Measurements from ENCODE around the gene NOXA1.
"Not testable (repeated sequence)": the region's sequence is repeated elsewhere in the genome, so short reads cannot be mapped to it uniquely, and the experiment has no call there.

Gene NOXA1

DNA sequence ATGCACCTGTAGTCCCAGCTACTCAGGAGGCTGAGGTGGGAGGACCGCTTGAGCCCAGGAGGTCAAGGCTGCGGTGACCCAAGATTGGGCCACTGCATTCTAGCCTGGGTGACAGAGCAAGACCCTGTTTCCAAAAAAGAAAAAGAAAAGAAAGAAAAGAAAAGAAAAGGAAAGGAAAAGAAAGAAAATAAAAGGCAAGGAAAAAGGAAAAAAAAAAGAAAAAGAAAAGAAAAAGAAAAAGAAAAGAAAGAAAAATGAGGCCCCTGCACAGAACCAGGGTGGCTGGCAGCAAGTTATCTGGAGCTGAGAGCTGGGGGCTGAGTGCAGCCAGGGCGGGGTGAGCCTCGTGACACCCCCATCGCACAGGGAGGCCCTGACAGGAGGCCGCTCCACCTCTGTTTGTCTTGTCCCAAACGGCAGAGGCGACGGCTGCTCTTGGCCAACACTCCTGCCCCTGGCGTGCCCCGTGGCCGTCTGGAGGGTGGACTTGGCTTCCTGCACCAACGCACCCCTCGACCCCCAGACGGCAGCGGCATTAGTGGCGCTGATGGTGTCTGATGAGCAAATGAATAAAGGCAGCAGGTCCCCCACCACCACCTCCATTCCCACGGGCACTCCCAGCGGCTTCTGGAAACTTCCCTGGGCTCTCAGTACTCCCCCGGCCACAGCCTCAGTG lies 17.0 kb upstream of the NOXA1 start:
- DNase-seq (ENCODE audit: low read depth in 2 of 2) = no peak

DNA sequence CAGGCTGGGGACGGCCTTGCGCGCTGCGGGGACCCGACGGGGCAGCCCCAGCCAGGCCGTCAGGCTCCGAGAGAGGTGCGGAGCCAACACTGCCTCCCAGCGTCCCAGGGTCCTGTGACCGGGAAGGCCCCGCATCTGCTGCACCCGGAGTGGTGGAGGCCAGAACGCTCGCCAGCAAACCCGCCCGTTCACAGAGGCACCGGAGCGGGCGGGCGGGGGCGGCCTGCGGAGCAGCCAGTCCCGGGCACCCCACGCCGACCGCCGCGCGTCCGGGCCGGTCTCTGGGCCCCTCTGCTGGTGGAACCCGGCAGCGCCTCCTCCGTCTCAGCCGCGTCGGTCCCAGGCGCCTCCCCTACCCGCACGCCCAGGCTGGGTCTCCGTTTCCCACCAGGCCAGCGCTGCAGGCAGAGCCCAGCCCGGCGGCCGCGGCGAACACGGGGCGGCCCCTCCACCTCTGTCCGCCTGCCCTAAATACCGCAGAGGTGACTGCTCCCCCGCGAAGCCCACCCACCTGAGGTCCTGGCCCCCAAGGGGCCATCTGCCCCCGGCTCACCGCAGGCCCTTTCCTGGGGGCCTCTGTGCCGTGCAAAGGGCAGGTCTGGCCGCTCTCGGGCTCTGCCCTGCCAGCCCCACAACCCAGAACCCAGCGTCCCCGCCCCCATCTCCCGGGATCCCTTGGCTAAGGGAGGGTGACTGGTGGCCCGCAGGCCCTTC lies 16.2 kb upstream of the NOXA1 start:
- DNase-seq (ENCODE audit: low read depth in 2 of 2) = peak in 1 of 2 donors; percentile 35

DNA sequence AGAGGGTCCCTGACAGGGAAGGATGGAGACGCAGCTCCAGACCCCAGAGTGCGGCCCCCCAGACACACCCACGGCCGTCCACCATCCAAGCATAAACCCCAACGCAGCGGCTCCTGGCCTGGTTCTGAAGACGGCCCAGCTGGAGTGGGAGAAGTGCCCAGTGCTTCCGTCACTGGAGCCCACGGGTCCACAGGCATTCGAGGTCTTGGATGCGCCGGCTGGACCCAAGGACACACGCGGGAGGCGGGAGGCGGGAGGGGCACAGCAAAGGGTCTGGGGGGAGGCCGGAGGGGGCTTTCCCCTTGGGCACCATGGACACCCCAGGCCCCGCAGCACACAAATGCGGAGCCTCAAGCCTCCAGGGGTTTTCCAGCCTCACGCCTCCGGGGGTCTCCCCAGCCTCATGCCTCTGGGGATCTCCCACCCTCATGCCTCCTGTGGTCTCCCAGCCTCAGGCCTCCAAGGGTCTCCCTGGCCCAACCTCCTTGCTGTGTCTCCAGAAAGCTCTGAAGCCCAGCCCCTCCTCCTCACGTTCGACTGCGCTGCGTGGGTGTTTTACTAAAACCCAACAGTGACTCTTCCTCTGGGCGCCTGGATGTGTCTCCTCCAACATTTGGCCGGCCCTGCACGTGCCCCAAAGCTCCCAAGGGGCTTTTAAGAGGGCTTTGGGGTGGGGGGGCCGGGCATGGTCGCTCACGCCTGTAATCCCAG lies 15.4 kb upstream of the NOXA1 start:
- no peak for DNase-seq (ENCODE audit: low read depth in 2 of 2)

DNA sequence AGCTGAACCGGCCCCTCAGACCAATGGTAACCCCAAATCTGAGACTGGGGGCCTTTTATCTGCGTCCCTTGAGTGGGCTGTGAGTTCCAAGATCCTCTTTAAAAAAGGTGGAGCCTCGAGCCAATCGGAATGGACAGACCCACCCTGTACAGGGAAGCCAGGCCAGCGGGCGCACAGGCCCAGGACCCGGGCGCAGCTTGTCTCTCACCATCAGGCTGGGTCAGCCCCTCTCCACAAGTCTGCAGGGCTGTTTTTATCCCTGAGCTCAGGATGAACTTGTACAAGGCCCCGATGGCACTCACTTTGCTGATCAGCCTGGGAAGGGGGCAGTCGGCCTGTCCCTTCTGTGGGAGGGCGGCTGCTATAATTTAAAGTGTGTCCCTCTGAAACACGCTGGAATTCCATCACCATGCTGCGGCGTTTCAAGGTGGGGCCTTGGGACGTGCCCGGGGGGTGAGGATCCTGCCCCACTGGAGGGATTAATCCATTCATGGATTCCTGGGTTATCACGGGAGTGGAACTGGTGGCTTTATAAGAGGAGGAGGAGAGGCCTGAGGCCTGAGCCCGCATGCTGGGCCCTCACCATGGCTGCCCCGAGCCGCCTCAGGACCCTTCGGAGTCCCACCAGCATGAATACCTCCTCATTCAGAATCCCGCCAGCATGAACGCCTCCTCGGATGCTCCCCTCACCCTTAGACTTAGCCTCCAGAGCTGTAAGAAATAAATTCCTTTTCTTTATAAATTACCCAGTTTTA lies 14.4 kb upstream of the NOXA1 start:
- DNase-seq (ENCODE audit: low read depth in 2 of 2) = no peak

DNA sequence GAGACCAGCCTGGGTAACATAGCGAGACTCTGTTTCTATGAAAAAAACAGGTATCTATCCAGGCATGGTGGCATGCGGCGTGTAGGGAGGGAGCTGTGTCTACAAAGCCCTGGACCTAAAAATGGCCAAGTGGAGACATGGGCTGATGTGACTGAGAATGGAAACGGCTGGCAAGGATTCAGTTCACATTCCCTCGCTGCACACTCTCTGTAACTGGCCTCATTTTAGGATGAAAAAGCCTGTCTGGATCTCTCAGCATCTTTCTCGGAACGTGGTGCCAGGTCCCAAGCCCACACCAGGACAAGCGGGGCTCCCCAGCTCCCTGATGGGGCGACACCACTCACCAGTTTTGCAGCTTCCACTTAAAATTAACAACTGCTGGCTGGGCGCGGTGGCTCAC lies 13.7 kb upstream of the NOXA1 start:
- no peak for DNase-seq (ENCODE audit: low read depth in 2 of 2)

DNA sequence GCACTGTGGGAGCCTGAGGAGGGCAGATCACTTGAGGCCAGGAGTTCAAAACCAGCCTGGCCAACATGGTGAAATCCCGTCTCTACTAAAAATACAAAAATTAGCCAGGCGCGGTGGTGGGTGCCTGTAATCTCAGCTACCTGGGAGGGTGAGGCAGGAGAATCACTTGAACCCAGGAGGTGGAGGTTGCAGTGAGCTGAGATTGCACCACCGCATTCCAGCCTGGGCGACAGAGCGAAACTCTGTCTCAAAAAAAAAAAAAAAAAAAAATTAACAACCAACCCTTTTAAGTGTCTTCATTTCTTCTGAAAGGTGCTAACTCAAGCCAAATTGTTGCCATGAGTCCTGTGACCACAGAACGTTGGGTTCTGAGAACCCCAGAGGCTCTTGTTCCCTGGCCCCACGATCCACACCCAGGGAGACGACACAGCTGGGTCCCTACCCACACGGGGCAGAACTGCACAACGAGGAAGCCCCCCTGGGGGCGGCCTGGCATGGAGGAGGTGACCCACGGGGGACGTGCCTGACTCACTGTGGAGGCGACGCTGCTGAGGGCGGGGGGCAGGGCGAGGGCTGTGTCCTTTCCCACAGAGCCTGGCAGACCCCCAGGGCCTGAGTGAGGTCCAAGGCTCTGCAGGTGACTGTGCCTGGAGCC lies 12.8 kb upstream of the NOXA1 start:
- DNase-seq (ENCODE audit: low read depth in 2 of 2) = not testable (repeated sequence)

DNA sequence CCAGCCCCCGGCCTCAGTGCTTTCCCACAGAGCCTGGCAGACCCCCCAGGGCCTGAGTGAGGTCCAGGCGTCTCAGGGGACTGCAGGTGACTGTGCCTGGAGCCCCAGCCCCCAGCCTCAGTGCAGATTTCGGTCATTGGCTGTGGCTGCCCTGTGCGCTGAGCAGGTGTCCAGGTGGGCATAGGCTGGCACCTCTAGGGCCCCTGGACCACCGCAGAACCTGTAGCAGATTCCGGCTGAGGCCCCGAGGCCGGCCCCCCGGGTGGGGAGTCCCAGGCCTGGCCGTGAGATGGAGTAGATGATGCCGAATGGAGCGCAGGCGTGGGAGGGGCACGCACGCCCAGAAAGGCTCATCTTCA lies 12.3 kb upstream of the NOXA1 start:
- no peak for DNase-seq (ENCODE audit: low read depth in 2 of 2)

DNA sequence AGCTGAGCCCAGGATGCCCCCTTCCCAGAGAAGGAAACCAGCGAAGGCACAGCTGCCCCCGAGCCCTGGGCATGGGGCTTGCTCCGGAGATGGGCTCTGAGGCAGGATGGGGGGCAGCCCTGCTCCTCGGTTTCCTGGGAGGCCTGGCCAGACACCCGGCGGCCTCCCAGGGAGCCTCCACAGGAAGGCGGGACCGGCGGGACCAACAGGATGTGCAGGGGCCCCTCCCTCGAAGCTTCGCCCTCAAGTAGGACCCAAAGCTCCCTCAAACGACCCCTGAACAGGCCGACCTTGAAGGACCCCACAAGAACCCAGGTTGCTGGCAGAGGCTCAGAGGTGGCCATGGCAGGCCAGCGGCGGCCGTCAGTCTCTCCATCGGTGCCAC lies 11.9 kb upstream of the NOXA1 start:
- DNase-seq (ENCODE audit: low read depth in 2 of 2) = no peak

DNA sequence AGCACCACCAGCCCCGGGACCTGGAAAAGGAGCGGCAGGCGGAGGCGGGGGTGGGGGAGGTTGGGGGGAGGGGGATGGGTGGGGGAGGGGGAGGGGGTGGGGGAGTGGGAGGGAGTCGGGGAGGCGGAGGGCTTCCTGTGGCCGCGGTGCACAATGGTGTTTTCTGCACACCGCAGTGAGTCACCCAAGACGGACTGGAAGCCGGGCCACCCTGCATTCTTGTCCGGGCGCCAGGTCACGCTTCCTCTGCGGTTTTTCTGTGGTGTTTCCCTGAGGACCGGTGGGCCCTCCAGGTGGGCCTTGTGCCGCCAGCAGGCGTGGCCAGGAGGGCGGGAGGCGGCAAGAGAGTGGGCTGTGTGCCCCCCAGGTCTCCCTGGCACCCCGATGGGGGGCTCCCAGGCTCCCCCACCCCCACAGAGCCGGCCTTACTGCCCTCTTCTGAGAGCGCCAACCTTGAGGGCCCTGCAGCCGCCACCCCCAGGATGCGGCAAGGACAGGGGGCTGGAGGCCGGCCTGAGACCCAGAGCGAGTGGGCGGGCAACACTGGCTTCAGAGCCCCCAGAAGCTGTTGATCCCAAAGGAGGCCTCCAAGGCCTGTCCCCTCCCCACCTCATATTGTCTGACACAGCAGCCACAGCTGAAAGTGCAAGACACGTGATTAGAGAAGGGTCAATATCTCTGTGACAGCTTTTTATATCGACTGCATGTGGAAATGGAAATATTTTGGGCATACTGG lies 11.4 kb upstream of the NOXA1 start:
- DNase-seq (ENCODE audit: low read depth in 2 of 2) = no peak

DNA sequence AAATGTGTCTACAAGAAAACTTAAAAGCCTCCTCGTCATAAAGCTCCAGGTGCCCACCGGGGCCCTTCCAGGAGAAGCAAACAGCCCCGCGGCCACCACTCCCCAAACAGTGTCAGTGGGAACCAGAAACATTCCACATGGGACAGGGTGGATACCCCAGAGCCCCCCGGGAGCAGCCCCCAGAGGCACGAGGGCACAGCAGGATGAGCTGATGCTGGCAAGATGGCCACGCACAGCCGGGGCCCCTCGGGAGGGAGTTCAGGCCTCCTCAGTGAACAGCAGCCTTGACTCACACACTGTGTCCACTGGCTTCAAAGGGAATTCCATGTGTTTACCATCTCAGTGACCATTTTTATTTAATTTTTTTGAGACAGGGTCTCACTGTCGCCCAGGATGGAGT lies 10.8 kb upstream of the NOXA1 start:
- no peak for DNase-seq (ENCODE audit: low read depth in 2 of 2)

DNA sequence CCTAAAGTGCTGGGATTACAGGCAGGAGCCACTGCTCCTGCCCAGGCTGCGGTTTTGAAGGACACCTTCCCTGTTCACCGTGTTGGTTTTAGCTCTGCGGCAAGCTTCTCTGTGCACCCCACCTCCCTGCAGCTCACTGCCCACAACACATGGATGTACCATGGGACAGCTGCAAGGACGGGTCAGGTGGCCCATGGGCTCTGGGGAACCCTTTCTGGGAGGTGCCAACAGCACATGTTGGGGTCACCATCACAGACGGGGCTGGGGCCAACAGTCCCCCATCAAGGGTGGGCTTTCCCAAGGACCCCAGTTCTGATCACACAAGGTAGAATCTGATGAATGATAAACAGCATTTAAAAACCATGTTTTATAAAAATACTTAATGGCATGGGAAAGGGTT lies 7.7 kb upstream of the NOXA1 start:
- no peak for DNase-seq (ENCODE audit: low read depth in 2 of 2)

DNA sequence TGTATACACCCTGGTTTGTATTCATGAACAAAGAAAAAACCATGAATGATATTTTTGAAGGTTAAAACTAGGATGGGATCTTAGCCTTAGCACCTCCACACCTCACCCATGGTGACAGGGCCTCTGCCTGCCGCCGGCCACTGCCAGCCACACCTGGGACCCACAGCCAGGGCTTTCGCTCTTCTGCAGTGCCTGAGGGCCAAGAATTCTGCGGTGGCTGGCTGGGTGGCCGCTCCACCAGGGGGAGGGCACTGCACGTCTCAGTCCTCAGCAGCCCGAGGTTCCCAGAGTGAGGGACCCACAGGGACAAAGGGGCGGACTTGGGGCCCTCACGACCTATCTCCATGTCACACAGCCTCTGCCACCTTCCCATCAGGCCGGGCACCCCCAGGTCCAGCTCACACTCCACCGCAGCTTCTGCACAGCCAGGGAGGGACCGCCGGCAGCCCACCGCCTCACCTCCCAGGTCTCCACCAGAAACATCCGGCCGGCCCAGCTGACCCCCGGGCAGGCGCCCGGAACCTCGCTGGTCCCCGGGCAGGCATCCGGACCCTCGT lies 7.1 kb upstream of the NOXA1 start:
- no peak for DNase-seq (ENCODE audit: low read depth in 2 of 2)

DNA sequence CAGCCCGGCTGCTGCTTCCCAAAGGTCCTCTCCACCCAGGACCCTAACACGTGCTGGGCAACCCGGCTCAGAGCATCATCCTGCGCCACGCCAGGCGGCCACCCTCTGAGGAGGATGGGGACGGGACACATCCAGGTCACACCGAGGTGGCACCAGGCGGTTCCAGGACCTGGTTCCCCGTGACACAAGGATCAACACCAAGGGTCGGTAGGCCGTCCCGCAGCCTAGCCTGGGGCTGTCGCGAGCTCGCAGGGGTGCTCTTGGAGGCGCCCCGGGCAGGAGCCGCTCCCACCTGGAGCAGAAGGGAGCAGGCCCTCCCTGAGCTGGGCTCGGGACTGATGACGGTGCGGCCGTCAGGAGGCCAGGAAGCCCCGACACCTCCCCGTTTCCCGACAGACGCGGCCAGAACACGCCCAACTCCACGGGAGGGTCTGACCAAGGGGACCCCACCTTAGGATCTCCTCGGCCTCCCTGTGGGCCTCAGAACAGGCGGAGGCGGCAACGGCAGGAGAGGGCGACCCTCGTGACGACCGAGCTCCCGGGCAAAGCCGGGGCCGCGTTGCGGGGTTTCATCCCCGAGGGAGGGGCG lies 6.5 kb upstream of the NOXA1 start:
- DNase-seq (ENCODE audit: low read depth in 2 of 2) = no peak

DNA sequence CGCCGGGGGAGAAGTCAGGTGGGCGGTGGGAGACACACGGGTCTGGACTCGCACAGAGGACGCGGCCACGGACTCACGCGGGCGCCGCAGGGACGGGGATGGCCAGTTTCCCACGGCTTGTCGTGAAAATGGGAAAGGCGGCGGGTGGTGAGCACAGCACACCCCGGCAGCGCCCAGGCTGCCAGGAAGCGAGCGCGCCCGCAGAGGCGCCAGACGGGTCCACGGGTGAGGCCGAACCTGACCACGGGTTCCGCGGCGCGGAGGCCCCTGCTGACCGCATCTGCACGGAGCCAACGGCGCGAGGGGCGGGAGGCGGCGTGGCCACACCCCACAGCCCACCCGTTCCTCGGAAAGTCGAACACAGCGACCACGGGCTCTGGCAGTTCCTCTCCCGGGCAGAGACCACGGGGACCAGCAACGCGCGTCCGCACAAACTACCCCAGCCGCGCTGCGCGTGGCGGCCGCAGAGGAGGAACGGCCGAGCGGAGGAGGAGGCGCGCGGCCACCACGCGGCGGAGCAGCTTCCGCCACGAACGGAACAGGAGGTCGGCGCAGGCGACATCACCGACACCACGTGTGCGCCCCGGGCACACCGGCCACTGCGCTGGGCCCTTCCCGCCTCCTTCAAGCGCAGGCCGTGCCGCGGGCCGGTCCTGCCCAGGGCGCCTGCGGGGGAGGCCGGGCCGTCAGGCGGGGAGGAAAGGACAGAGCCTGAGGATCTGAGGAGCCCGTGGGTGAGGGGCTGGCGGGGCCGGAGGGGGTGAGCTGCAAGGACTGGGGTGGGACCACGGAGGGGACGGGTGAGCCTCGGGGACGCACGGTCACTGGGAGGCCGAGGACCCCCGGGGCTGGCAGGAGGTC lies 5.8 kb upstream of the NOXA1 start:
- DNase-seq (ENCODE audit: low read depth in 2 of 2) = no peak

DNA sequence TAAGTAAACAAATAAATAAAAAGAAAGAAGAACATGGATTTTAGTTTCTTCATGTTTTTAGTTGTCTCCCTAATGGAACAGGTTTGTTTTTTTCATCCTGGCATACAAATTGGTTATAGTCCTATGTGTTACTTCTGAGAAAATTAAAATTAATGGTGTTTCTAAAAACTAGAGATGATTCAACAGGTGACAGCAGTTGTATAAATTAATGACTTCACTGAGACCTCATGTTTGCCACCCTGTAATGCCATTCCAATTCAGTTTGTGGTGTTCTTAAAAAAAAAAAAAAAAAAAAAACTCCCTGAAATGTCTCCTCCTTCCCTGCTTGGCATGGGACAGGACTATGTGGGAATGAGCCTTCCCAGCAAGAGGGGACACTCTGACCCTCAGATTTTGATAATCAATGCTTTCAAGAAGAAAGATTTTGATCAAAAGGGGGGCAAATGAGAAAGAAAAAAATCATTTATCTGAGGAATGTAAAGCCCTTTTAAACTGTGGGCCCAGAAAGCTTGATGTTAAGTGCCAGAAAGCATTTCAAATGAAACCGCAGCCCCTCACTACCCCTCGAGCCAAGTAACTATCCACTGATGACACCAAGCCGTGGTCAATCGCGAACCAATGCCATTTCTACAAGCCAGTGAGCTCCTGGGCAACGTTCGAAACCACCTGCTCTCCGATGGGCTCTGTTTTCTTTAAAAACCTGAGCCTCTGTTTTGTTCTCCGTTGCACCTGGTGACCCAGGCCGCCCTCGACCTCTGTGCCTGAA lies 1.2 kb upstream of the NOXA1 start:
- no peak for DNase-seq (ENCODE audit: low read depth in 2 of 2)

DNA sequence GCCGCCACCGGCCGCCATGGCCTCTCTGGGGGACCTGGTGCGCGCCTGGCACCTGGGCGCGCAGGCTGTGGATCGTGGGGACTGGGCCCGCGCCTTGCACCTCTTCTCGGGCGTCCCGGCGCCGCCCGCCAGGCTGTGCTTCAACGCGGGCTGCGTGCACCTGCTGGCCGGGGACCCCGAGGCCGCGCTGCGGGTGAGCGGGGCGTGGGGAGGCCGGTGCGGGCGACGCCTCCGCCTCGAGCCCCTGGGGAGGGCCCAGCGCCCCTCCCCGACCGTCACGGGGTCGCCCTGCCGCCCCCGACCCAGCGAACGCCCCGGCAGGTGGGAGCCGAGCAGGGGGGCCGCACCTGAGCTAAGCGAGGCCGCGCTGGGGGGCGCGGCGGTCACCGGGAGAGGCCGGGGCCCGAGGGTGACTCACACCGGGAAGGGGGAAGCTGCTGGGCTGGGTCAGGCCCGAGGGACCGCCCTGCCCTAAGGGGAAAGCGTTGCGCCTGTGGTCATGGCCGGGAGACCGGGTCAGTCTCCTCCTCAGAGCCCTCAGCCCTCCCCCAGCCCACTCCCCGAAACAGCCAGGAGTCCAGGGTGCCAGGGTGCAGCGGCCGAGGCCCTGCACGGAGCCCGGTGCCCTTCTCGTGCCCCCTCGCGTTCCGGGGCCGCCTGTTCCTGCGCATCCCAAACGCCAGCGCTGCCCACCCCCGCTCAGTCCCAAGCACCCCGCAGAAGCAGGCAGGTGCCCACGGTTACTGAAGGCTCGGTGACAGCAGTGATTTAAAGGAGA lies 510 bp downstream of the NOXA1 start:
- DNase-seq (ENCODE audit: low read depth in 2 of 2) = no peak

DNA sequence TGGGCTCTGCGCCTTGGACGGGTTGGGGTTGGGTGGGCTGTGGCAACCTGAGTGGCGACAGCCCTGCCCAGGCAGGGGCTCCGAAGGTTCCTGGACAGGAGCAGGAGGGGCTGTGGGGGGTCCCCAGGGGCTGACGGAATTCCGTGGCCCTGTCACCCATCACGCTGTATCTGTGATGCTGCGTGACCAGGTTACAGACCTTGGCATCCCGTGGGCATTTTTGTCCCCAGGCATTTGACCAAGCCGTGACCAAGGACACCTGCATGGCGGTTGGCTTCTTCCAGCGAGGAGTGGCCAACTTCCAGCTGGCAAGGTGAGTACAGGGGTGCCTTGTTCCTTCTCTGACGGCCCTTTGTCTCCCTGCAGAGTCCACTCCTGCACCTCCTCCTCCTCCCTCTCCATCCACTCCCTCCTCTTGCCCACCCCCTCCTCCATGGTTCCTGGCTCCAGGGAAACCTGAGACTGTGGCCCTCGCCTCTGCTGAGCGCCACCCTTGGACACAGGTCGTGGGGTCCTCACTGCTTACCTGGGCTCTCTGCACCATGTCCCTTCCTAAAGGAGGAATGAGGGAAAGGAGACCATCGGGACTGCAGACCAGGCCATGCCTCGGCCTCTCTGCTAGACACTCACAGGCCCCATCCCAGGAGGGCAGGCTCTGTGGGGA lies 3.0 kb downstream of the NOXA1 start:
- no peak for DNase-seq (ENCODE audit: low read depth in 2 of 2)
